ENCODE data around the gene PODXL. TPM values are rescaled to one million over a fixed set of nuclear protein-coding genes. Genes with fewer than 3 reads are reported as not detected.
A peak's percentile ranks its signal among the peaks of the same experiment; 100 is the strongest.

PODXL gene
- total RNA-seq = 1 to 10 TPM in 1 of 2 donors, under 1 TPM in 1; 0.18 to 1.3 TPM

- no peak within 1 kb of the TSS for H3K27ac Mint-ChIP-seq
- peak in 1 of 2 donors; percentile 62 for DNase-seq (ENCODE audit: low spot score in 2 of 2)
- no peaks in the 10 kb centered on the region for H3K9me3 Mint-ChIP-seq
- ATAC-seq = peak; percentile 86 to 88
- H3K36me3 Mint-ChIP-seq = no peaks in the 10 kb centered on the region
Observed at GRCh38 chr7:131556053-131556908, at the start of gene PODXL. TSS of gene PODXL (minus strand) at chr7:131556628. CDS start at chr7:131556359, 269 bp downstream.

- Mint-ChIP-seq H3K36me3 (no peaks in the 10 kb centered on the region), H3K9me3 (no peaks in the 10 kb centered on the region), H3K27ac (no peak overlapping the region)
- DNase-seq (ENCODE audit: low spot score in 2 of 2) (no peak), ATAC-seq (no peak)
Observed at GRCh38 chr7:131605280-131605878, 49.0 kb upstream of the PODXL start.

- DNase-seq (ENCODE audit: low spot score in 2 of 2) (no peak), ATAC-seq (no peak)
- no peaks in the 10 kb centered on the region for H3K9me3 Mint-ChIP-seq
- H3K36me3 Mint-ChIP-seq = no peaks in the 10 kb centered on the region
- H3K27ac Mint-ChIP-seq = no peak overlapping the region
Observed at GRCh38 chr7:131604841-131605279, 48.4 kb upstream of the PODXL start.

- H3K36me3 Mint-ChIP-seq = no peaks in the 10 kb centered on the region
- no peak overlapping the region for H3K27ac Mint-ChIP-seq
- ATAC-seq = no peak
- no peaks in the 10 kb centered on the region for H3K9me3 Mint-ChIP-seq
- no peak for DNase-seq (ENCODE audit: low spot score in 2 of 2)
Observed at GRCh38 chr7:131603932-131604331, 47.5 kb upstream of the PODXL start.

GRCh38 chr7:131602994-131603372, 46.6 kb upstream of the PODXL start:
- ATAC-seq (no peak), DNase-seq (ENCODE audit: low spot score in 2 of 2) (no peak)
- H3K36me3 Mint-ChIP-seq = no peaks in the 10 kb centered on the region
- no peaks in the 10 kb centered on the region for H3K9me3 Mint-ChIP-seq
- peak overlapping the region in 1 of 2 donors; percentile 14 for H3K27ac Mint-ChIP-seq

- DNase-seq (ENCODE audit: low spot score in 2 of 2) = no peak
- no peaks in the 10 kb centered on the region for H3K36me3 Mint-ChIP-seq
- peak overlapping the region in 1 of 2 donors; percentile 14 for H3K27ac Mint-ChIP-seq
- no peak for ATAC-seq
- H3K9me3 Mint-ChIP-seq = no peaks in the 10 kb centered on the region
Observed at GRCh38 chr7:131602304-131602993, 46.0 kb upstream of the PODXL start.

GRCh38 chr7:131600085-131600881, 43.9 kb upstream of the PODXL start:
- no peak overlapping the region for H3K27ac Mint-ChIP-seq
- no peaks in the 10 kb centered on the region for H3K9me3 Mint-ChIP-seq
- ATAC-seq (no peak), DNase-seq (ENCODE audit: low spot score in 2 of 2) (no peak)
- H3K36me3 Mint-ChIP-seq = no peaks in the 10 kb centered on the region

- H3K27ac Mint-ChIP-seq = no peak overlapping the region
- ATAC-seq = no peak
- no peak for DNase-seq (ENCODE audit: low spot score in 2 of 2)
- H3K9me3 Mint-ChIP-seq = no peaks in the 10 kb centered on the region
- H3K36me3 Mint-ChIP-seq = no peaks in the 10 kb centered on the region
Observed at GRCh38 chr7:131596785-131597184, 40.4 kb upstream of the PODXL start.

- Mint-ChIP-seq H3K9me3 (no peaks in the 10 kb centered on the region), H3K36me3 (no peaks in the 10 kb centered on the region), H3K27ac (no peak overlapping the region)
- ATAC-seq (no peak), DNase-seq (ENCODE audit: low spot score in 2 of 2) (no peak)
Observed at GRCh38 chr7:131595699-131596098, 39.3 kb upstream of the PODXL start.

- DNase-seq (ENCODE audit: low spot score in 2 of 2) (no peak), ATAC-seq (no peak)
- H3K36me3 Mint-ChIP-seq = no peaks in the 10 kb centered on the region
- no peak overlapping the region for H3K27ac Mint-ChIP-seq
- no peaks in the 10 kb centered on the region for H3K9me3 Mint-ChIP-seq
Observed at GRCh38 chr7:131591687-131592319, 35.4 kb upstream of the PODXL start.

GRCh38 chr7:131587315-131587923, 31.0 kb upstream of the PODXL start:
- ATAC-seq (peak in 1 of 2 donors; percentile 20), DNase-seq (ENCODE audit: low spot score in 2 of 2) (no peak)
- Mint-ChIP-seq H3K36me3 (no peaks in the 10 kb centered on the region), H3K9me3 (no peaks in the 10 kb centered on the region), H3K27ac (no peak overlapping the region)

- H3K36me3 Mint-ChIP-seq = no peaks in the 10 kb centered on the region
- DNase-seq (ENCODE audit: low spot score in 2 of 2) (no peak), ATAC-seq (no peak)
- H3K9me3 Mint-ChIP-seq = no peaks in the 10 kb centered on the region
- H3K27ac Mint-ChIP-seq = no peak overlapping the region
Observed at GRCh38 chr7:131586759-131587158, 30.3 kb upstream of the PODXL start.

- DNase-seq (ENCODE audit: low spot score in 2 of 2) = no peak
- no peak overlapping the region for H3K27ac Mint-ChIP-seq
- H3K36me3 Mint-ChIP-seq = no peaks in the 10 kb centered on the region
- no peak for ATAC-seq
- no peaks in the 10 kb centered on the region for H3K9me3 Mint-ChIP-seq
Observed at GRCh38 chr7:131586259-131586658, 29.8 kb upstream of the PODXL start.

- ATAC-seq = no peak
- no peak for DNase-seq (ENCODE audit: low spot score in 2 of 2)
- Mint-ChIP-seq H3K9me3 (no peaks in the 10 kb centered on the region), H3K36me3 (no peaks in the 10 kb centered on the region), H3K27ac (no peak overlapping the region)
Observed at GRCh38 chr7:131583430-131583829, 27.0 kb upstream of the PODXL start.

GRCh38 chr7:131581241-131582051, 25.0 kb upstream of the PODXL start:
- Mint-ChIP-seq H3K36me3 (no peaks in the 10 kb centered on the region), H3K9me3 (no peaks in the 10 kb centered on the region), H3K27ac (no peak overlapping the region)
- no peak for DNase-seq (ENCODE audit: low spot score in 2 of 2)
- no peak for ATAC-seq

Measured in activated naive CD4-positive, alpha-beta T cell treated with anti-CD3 and anti-CD28 coated beads, Interleukin-2, amount 50 U/mL, for 72 hours (primary cell).